Small intestine (tissue), 7 donors: ENCODE measurements around the gene GRIK2. TPM values are rescaled to one million over a fixed set of nuclear protein-coding genes. Genes with fewer than 3 reads are reported as not detected.

Source experiments
- DNase-seq, 2 donors: peaks; one replicate each; pipeline versions ENCODE4 v3.0.0 to v3.0.0-alpha.2; 2013
- FAIRE-seq: peaks from 2 replicates; lab custom pipeline; 2012; peaks lifted over from hg19 to GRCh38; lab: Jason Lieb, UNC
- H3K27ac ChIP-seq, 3 donors: one replicate each; pipeline ENCODE4 v1.5.1; 2013; ENCODE audit warnings: low read length in 2 of 3, mild to moderate bottlenecking in 2 of 3, control low read depth in 1 of 3, inconsistent platforms in 1 of 3, low read depth in 1 of 3, moderate library complexity in 1 of 3
- H3K27me3 ChIP-seq, 3 donors: one replicate each; pipeline ENCODE4 v1.6.1; 2013; ENCODE audit warnings: low read length in 3 of 3, inconsistent platforms in 1 of 3; ENCODE audit not compliant: control insufficient read depth in 3 of 3, insufficient read depth in 3 of 3
- H3K36me3 ChIP-seq, 3 donors: one replicate each; pipeline ENCODE4 v1.6.1; 2013; ENCODE audit warnings: low read length in 3 of 3, inconsistent platforms in 1 of 3, low read depth in 1 of 3, mild to moderate bottlenecking in 1 of 3, moderate library complexity in 1 of 3; ENCODE audit not compliant: control insufficient read depth in 3 of 3, insufficient read depth in 2 of 3
- H3K4me1 ChIP-seq, 3 donors: one replicate each; pipeline ENCODE4 v1.6.1; 2013; ENCODE audit warnings: low read length in 2 of 3, inconsistent platforms in 1 of 3, low read depth in 1 of 3, mild to moderate bottlenecking in 1 of 3, moderate library complexity in 1 of 3; ENCODE audit not compliant: control insufficient read depth in 3 of 3, insufficient read depth in 2 of 3
- H3K4me3 ChIP-seq, 3 donors: one replicate each; pipeline ENCODE4 v1.5.1; 2013; ENCODE audit warnings: low read length in 3 of 3, control low read depth in 1 of 3, inconsistent platforms in 1 of 3, low read depth in 1 of 3, mild to moderate bottlenecking in 1 of 3, moderate library complexity in 1 of 3
- H3K9me3 ChIP-seq, 2 donors: one replicate each; pipeline ENCODE4 v1.6.1; 2013; ENCODE audit warnings: low read depth in 1 of 2, low read length in 1 of 2; ENCODE audit not compliant: control insufficient read depth in 2 of 2, insufficient read depth in 1 of 2
- WGBS, 3 donors: extraction: QIAGEN DNeasy Blood & Tissue Kit; methylation state at CpG; one replicate each; pipeline ENCODE4 v1.1.7; 2013; 5-methylcytosine and 5-hydroxymethylcytosine counted together
- polyA plus RNA-seq, 4 donors: library from polyadenylated mRNA; stranded (reverse) in 3 of 4; unstranded in 1 of 4; fragments of 200-250 nt in 3 of 4; fragments of 120-200 nt in 1 of 4; gene quantifications; one replicate each; pipeline versions ENCODE4 v1.2.1 to v1.2.3, GENCODE V29; 2013
- donor health status: healthy with polysubstance abuse.
- donor health status: control.
- donor health status: control.
- donor health status: Bipolar disorder and iron deficiency.
- donor health status: healthy.

GRIK2 gene
- polyA plus RNA-seq, 4 donors: 0.27 to 1.4 (median 0.54) TPM; not detected in 1

- 89 to 93% (median 91%) methylated on average over 5 of the region's 5 CpGs for WGBS, 3 donors
- Histone ChIP-seq H3K36me3 (no peaks in the 10 kb centered on the region), H3K9me3 (no peaks in the 10 kb centered on the region), H3K27me3 (no peaks in the 10 kb centered on the region), H3K4me1 (no peaks in the 10 kb centered on the region), H3K27ac (no peak overlapping the region), H3K4me3 (no peak overlapping the region)
- FAIRE-seq: no peak
- DNase-seq: no peak
Observed at GRCh38 chr6:101433141-101433540, 39.6 kb downstream of the GRIK2 start.

GRCh38 chr6:101434601-101435000 lies 41.1 kb downstream of the GRIK2 start:
- Histone ChIP-seq H3K4me3 (no peak overlapping the region), H3K9me3 (no peaks in the 10 kb centered on the region), H3K27me3 (no peaks in the 10 kb centered on the region), H3K36me3 (no peaks in the 10 kb centered on the region), H3K4me1 (no peaks in the 10 kb centered on the region), H3K27ac (no peak overlapping the region)
- 18 to 36% (median 33%) methylated on average over 2 of the region's 2 CpGs for WGBS, 3 donors
- FAIRE-seq: no peak
- DNase-seq: no peak

GRCh38 chr6:101435038-101435437 lies 41.5 kb downstream of the GRIK2 start:
- Histone ChIP-seq H3K27me3 (no peaks in the 10 kb centered on the region), H3K27ac (no peak overlapping the region), H3K9me3 (no peaks in the 10 kb centered on the region), H3K4me3 (no peak overlapping the region), H3K4me1 (no peaks in the 10 kb centered on the region), H3K36me3 (no peaks in the 10 kb centered on the region)
- 46 to 75% (median 70%) methylated on average over 1 of the region's 1 CpG for WGBS, 3 donors
- DNase-seq (no peak), FAIRE-seq (no peak)

GRCh38 chr6:101439790-101440189 lies 46.3 kb downstream of the GRIK2 start:
- Histone ChIP-seq H3K4me3 (no peak overlapping the region), H3K27me3 (no peaks in the 10 kb centered on the region), H3K36me3 (no peaks in the 10 kb centered on the region), H3K9me3 (no peaks in the 10 kb centered on the region), H3K27ac (no peak overlapping the region), H3K4me1 (no peaks in the 10 kb centered on the region)
- FAIRE-seq (no peak), DNase-seq (no peak)
- WGBS, 3 donors: 70 to 83% (median 80%) methylated on average over 1 of the region's 1 CpG

- H3K36me3 ChIP-seq: no peaks in the 10 kb centered on the region
- H3K4me3 ChIP-seq: no peak overlapping the region
- DNase-seq (no peak), FAIRE-seq (no peak)
- H3K27me3 ChIP-seq: no peaks in the 10 kb centered on the region
- H3K4me1 ChIP-seq: no peaks in the 10 kb centered on the region
- no peaks in the 10 kb centered on the region for H3K9me3 ChIP-seq
- no peak overlapping the region for H3K27ac ChIP-seq
Observed at GRCh38 chr6:101443315-101443714, 49.8 kb downstream of the GRIK2 start.

GRCh38 chr6:101444717-101445116 lies 51.2 kb downstream of the GRIK2 start:
- 72 to 84% (median 73%) methylated on average over 1 of the region's 1 CpG for WGBS, 3 donors
- H3K27me3 ChIP-seq: no peaks in the 10 kb centered on the region
- no peaks in the 10 kb centered on the region for H3K4me1 ChIP-seq
- FAIRE-seq: no peak
- no peak overlapping the region for H3K4me3 ChIP-seq
- no peak for DNase-seq
- no peak overlapping the region for H3K27ac ChIP-seq
- H3K36me3 ChIP-seq: no peaks in the 10 kb centered on the region
- H3K9me3 ChIP-seq: no peaks in the 10 kb centered on the region

GRCh38 chr6:101445527-101445926 lies 52.0 kb downstream of the GRIK2 start:
- DNase-seq (no peak), FAIRE-seq (no peak)
- Histone ChIP-seq H3K4me1 (no peaks in the 10 kb centered on the region), H3K4me3 (no peak overlapping the region), H3K27me3 (no peaks in the 10 kb centered on the region), H3K36me3 (no peaks in the 10 kb centered on the region), H3K27ac (no peak overlapping the region), H3K9me3 (no peaks in the 10 kb centered on the region)
- WGBS, 3 donors: 38 to 68% (median 47%) methylated on average over 2 of the region's 2 CpGs

- H3K4me3 ChIP-seq: no peak overlapping the region
- H3K4me1 ChIP-seq: no peaks in the 10 kb centered on the region
- FAIRE-seq (no peak), DNase-seq (no peak)
- 70 to 77% (median 73%) methylated on average over 5 of the region's 5 CpGs for WGBS, 3 donors
- H3K27me3 ChIP-seq: no peaks in the 10 kb centered on the region
- H3K9me3 ChIP-seq: no peaks in the 10 kb centered on the region
- H3K27ac ChIP-seq: no peak overlapping the region
- H3K36me3 ChIP-seq: no peaks in the 10 kb centered on the region
Observed at GRCh38 chr6:101450901-101451300, 57.4 kb downstream of the GRIK2 start.

GRCh38 chr6:101451981-101452380 lies 58.5 kb downstream of the GRIK2 start:
- FAIRE-seq (no peak), DNase-seq (no peak)
- Histone ChIP-seq H3K4me1 (no peaks in the 10 kb centered on the region), H3K36me3 (no peaks in the 10 kb centered on the region), H3K27ac (no peak overlapping the region), H3K27me3 (no peaks in the 10 kb centered on the region), H3K4me3 (no peak overlapping the region), H3K9me3 (no peaks in the 10 kb centered on the region)
- WGBS, 3 donors: 90 to 95% (median 91%) methylated on average over 1 of the region's 1 CpG
